A549 (cell line): ENCODE results near the gene NOL9. TPM values are rescaled to one million over a fixed set of nuclear protein-coding genes. Genes with fewer than 3 reads are reported as not detected.

Source experiments
- ATAC-seq, 2 experiments: fragments of 200-7000 bp in 1 of 2; fragments of >200 bp in 1 of 2; cut with Nextera tagmentation in 1 of 2; cut with Tn5 transposase in 1 of 2; 3 replicates each; pipeline versions ENCODE4 v1.8.0 to v1.9.1; 2018 to 2020; ENCODE audit warnings: mild to moderate bottlenecking in 1 of 2, moderate library complexity in 1 of 2
- CTCF ChIA-PET: fragments of 300-600 bp; sonication (Branson Sonifier 250); formaldehyde crosslinking; extraction: SDS; loops from one replicate; lab custom pipeline; 2021; ENCODE audit warnings: antibody characterized with exemption, inconsistent platforms; lab: Yijun Ruan, JAX
- POLR2A ChIA-PET: fragments of 350-600 bp; formaldehyde crosslinking; extraction: SDS; loops from one replicate; lab custom pipeline; 2021; ENCODE audit warnings: antibody characterized with exemption, inconsistent platforms; lab: Yijun Ruan, JAX
- DNase-seq, 2 experiments: peaks; one replicate each; pipeline versions ENCODE4 v3.0.0 to v3.0.0-alpha.2; 2011 to 2016; ENCODE audit warnings: low read depth in 1 of 2, low spot score in 1 of 2
- FAIRE-seq: peaks from 2 replicates; lab custom pipeline; 2011; peaks lifted over from hg19 to GRCh38; lab: Jason Lieb, UNC
- H3K27ac ChIP-seq, 2 experiments: fragments of >200 bp; sonication (Bioruptor Twin); formaldehyde crosslinking; 3 replicates each; pipeline ENCODE4 v1.5.1; 2016 to 2017
- H3K4me1 ChIP-seq: fragments of >200 bp; sonication (Bioruptor Twin); formaldehyde crosslinking; 3 replicates; pipeline ENCODE4 v1.6.1; 2016
- H3K4me2 ChIP-seq: fragments of >200 bp; sonication (Bioruptor Twin); formaldehyde crosslinking; 3 replicates; pipeline ENCODE4 v1.6.1; 2016
- H3K4me3 ChIP-seq: fragments of >200 bp; sonication (Bioruptor Twin); formaldehyde crosslinking; 3 replicates; pipeline ENCODE4 v1.5.1; 2016
- H3K9me3 ChIP-seq: fragments of >200 bp; sonication (Bioruptor Twin); formaldehyde crosslinking; 3 replicates; pipeline ENCODE4 v1.6.1; 2016
- BHLHE40 ChIP-seq: IDR thresholded peaks from 2 replicates; pipeline ENCODE4 v1.6.1; 2012; ENCODE audit warnings: low read depth, low read length, inconsistent platforms
- CBX2 ChIP-seq: fragments of 200-600 bp; sonication (generic); IDR thresholded peaks from 2 replicates; pipeline ENCODE4 v1.6.1; 2016; ENCODE audit warnings: low read depth, mild to moderate bottlenecking, borderline replicate concordance
- CEBPB ChIP-seq, 2 experiments: fragments of >200 bp in 1 of 2; sonication (Bioruptor Twin) in 1 of 2; formaldehyde crosslinking in 1 of 2; IDR thresholded peaks; 2 replicates each; pipeline ENCODE4 v1.6.1; 2012 to 2016
- EHF ChIP-seq: fragments of 250-450 bp; sonication (Bioruptor Pico); IDR thresholded peaks from 2 replicates; pipeline ENCODE4 v1.5.0; 2020; ENCODE audit warnings: mild to moderate bottlenecking
- EHMT2 ChIP-seq: fragments of 200-600 bp; sonication (generic); IDR thresholded peaks from 2 replicates; pipeline ENCODE4 v1.6.1; 2016; ENCODE audit warnings: antibody characterized with exemption, low read depth, mild to moderate bottlenecking, moderate library complexity
- ESRRA ChIP-seq: fragments of 150-350 bp; IDR thresholded peaks from 2 replicates; pipeline ENCODE4 v1.6.1; 2014; ENCODE audit warnings: mild to moderate bottlenecking, low read length, borderline replicate concordance
- FOSB ChIP-seq: fragments of 250-450 bp; sonication (Bioruptor Pico); IDR thresholded peaks from 2 replicates; pipeline ENCODE4 v1.5.0; 2020; ENCODE audit warnings: mild to moderate bottlenecking, moderate library complexity
- HEYL ChIP-seq: fragments of 250-450 bp; sonication (Bioruptor Pico); IDR thresholded peaks from 2 replicates; pipeline ENCODE4 v1.8.0; 2021; ENCODE audit warnings: mild to moderate bottlenecking, moderate library complexity
- HOXA7 ChIP-seq: fragments of 250-450 bp; sonication (Bioruptor Pico); IDR thresholded peaks from 2 replicates; pipeline ENCODE4 v1.5.0; 2020; ENCODE audit warnings: mild to moderate bottlenecking, moderate library complexity
- HOXB5 ChIP-seq: fragments of 250-450 bp; sonication (Bioruptor Pico); IDR thresholded peaks from 2 replicates; pipeline ENCODE4 v1.5.0; 2020; ENCODE audit warnings: mild to moderate bottlenecking, moderate library complexity
- JUN ChIP-seq, 2 experiments: fragments of >200 bp; sonication (Bioruptor Twin); formaldehyde crosslinking; IDR thresholded peaks; 2 replicates in 1 of 2; 3 replicates in 1 of 2; pipeline ENCODE4 v1.6.1; 2016 to 2017
- KDM1A ChIP-seq: fragments of 200-600 bp; sonication (generic); IDR thresholded peaks from 2 replicates; pipeline ENCODE4 v1.6.1; 2016; ENCODE audit warnings: low read depth, mild to moderate bottlenecking
- MAX ChIP-seq: IDR thresholded peaks from 2 replicates; pipeline ENCODE4 v1.6.1; 2012
- NFE2L2 ChIP-seq: fragments of 150-350 bp; conservative IDR thresholded peaks from 2 replicates; pipeline ENCODE4 v1.6.1; 2014; ENCODE audit warnings: low read length
- NR3C1 ChIP-seq: fragments of >200 bp; sonication (Bioruptor Twin); formaldehyde crosslinking; IDR thresholded peaks from 3 replicates; pipeline ENCODE4 v1.6.1; 2017
- POLR2A ChIP-seq: IDR thresholded peaks from 2 replicates; pipeline ENCODE4 v1.6.1; 2012; ENCODE audit warnings: mild to moderate bottlenecking, low read length
- RARB ChIP-seq: fragments of 250-450 bp; sonication (Bioruptor Pico); IDR thresholded peaks from 2 replicates; pipeline ENCODE4 v1.8.0; 2021; ENCODE audit warnings: mild to moderate bottlenecking, moderate library complexity
- REST ChIP-seq: fragments of 200-600 bp; sonication (generic); IDR thresholded peaks from 2 replicates; pipeline ENCODE4 v1.6.1; 2016; ENCODE audit warnings: antibody characterized with exemption, mild to moderate bottlenecking, moderate library complexity
- RFX5 ChIP-seq: fragments of 450-650 bp; IDR thresholded peaks from 2 replicates; pipeline ENCODE4 v1.7.1; 2014; ENCODE audit warnings: antibody characterized with exemption, mild to moderate bottlenecking, moderate library complexity
- SREBF2 ChIP-seq: fragments of 450-650 bp; IDR thresholded peaks from 2 replicates; pipeline ENCODE4 v1.6.1; 2014; ENCODE audit warnings: mild to moderate bottlenecking, moderate library complexity
- TP53 ChIP-seq: fragments of 250-450 bp; sonication (Bioruptor Pico); IDR thresholded peaks from 2 replicates; pipeline ENCODE4 v1.5.0; 2021; ENCODE audit warnings: mild to moderate bottlenecking, moderate library complexity
- ZC3H11A ChIP-seq: fragments of 450-650 bp; IDR thresholded peaks from 2 replicates; pipeline ENCODE4 v1.6.1; 2014; ENCODE audit warnings: antibody characterized with exemption, mild to moderate bottlenecking
- ZNF302 ChIP-seq: fragments of 250-450 bp; sonication (Bioruptor Pico); IDR thresholded peaks from 2 replicates; pipeline ENCODE4 v1.9.0; 2021; ENCODE audit warnings: inconsistent platforms, mild to moderate bottlenecking, moderate library complexity
- WGBS: methylation state at CpG from one replicate; pipeline ENCODE4 v1.1.6; 2017; ENCODE audit errors: missing lambda C conversion rate; 5-methylcytosine and 5-hydroxymethylcytosine counted together
- polyA plus RNA-seq, 4 experiments: library from polyadenylated mRNA; depleted of rRNA in 3 of 4; stranded (reverse); fragments of >200 nt; fragmentation: RNase III in 1 of 4; extraction: RNeasy Plus Mini Kit Qiagen cat#74134 plus additional on column Dnase treatment in 1 of 4; gene quantifications; 2 replicates in 3 of 4; 3 replicates in 1 of 4; pipeline ENCODE4 v1.2.3, GENCODE V29; 2011 to 2017
- TF ChIP-seq, protein P1 (sequence below): IDR thresholded peaks from 2 replicates; pipeline ENCODE4 v1.6.1; 2012; ENCODE audit warnings: low read depth, borderline replicate concordance
- TF ChIP-seq, protein P2 (sequence below): fragments of >200 bp; sonication (Bioruptor Twin); formaldehyde crosslinking; IDR thresholded peaks from 3 replicates; pipeline ENCODE4 v1.6.1; 2016
- TF ChIP-seq, protein P3 (sequence below): fragments of 150-350 bp; IDR thresholded peaks from 2 replicates; pipeline ENCODE4 v1.6.1; 2014; ENCODE audit warnings: low read depth, mild to moderate bottlenecking, low read length
- TF ChIP-seq, protein P4 (sequence below): fragments of 250-450 bp; sonication (Bioruptor Pico); IDR thresholded peaks from 2 replicates; pipeline ENCODE4 v1.5.0; 2021; ENCODE audit warnings: mild to moderate bottlenecking, moderate library complexity, borderline replicate concordance

Gene NOL9
- polyA plus RNA-seq, 2 of the 4 experiments (the other 2 are of a cell fraction), result 4.4 to 19.3 TPM

- ChIA-PET POLR2A (no interaction called here), CTCF (interaction anchor here (0.9 to 2.3 kb wide), 2 partner anchors 25 to 38 kb away, joined by 4 to 14 read pairs; partner anchors contain the start of genes NOL9 and TAS1R1)
- WGBS, result 91% methylated on average over 7 of the region's 7 CpGs
- H3K4me1 ChIP-seq, result no peaks in the 10 kb centered on the region
- no peak overlapping the region for H3K4me3 ChIP-seq
- no peak for DNase-seq
- no peak for ATAC-seq
- H3K4me2 ChIP-seq, result no peak overlapping the region
- FAIRE-seq, result no peak
- no peak overlapping the region for H3K27ac ChIP-seq
- no peak for TF ChIP-seq HEYL
- TF ChIP-seq NR3C1, result no peak
- no peak for TF ChIP-seq CEBPB (IDR thresholded peaks at IDR 0.05)
- TF ChIP-seq ZC3H11A, result no peak
- no peak for TF ChIP-seq RFX5
- no peak for TF ChIP-seq TP53 (CRISPR knock-in tag)
- TF ChIP-seq, protein P1, sequence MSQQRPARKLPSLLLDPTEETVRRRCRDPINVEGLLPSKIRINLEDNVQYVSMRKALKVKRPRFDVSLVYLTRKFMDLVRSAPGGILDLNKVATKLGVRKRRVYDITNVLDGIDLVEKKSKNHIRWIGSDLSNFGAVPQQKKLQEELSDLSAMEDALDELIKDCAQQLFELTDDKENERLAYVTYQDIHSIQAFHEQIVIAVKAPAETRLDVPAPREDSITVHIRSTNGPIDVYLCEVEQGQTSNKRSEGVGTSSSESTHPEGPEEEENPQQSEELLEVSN, result no peak
- TF ChIP-seq EHMT2, result no peak
- no peak for TF ChIP-seq MAX
- TF ChIP-seq, protein P2, sequence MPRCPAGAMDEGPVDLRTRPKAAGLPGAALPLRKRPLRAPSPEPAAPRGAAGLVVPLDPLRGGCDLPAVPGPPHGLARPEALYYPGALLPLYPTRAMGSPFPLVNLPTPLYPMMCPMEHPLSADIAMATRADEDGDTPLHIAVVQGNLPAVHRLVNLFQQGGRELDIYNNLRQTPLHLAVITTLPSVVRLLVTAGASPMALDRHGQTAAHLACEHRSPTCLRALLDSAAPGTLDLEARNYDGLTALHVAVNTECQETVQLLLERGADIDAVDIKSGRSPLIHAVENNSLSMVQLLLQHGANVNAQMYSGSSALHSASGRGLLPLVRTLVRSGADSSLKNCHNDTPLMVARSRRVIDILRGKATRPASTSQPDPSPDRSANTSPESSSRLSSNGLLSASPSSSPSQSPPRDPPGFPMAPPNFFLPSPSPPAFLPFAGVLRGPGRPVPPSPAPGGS, result no peak
- no peak for TF ChIP-seq RARB (CRISPR knock-in tag)
- H3K9me3 ChIP-seq, result no peaks in the 10 kb centered on the region
These were observed 25.8 kb downstream of the NOL9 start for GRCh38 chr1:6528492-6528891.

- no peaks in the 10 kb centered on the region for H3K9me3 ChIP-seq
- no peak for TF ChIP-seq NFE2L2
- no peak for TF ChIP-seq ESRRA
- TF ChIP-seq SREBF2, result no peak
- no peak for TF ChIP-seq HOXB5 (CRISPR knock-in tag)
- no peak for TF ChIP-seq HEYL
- no peak for TF ChIP-seq CEBPB (IDR thresholded peaks at IDR 0.05)
- no peak for TF ChIP-seq JUN (IDR thresholded peaks at IDR 0.05)
- TF ChIP-seq FOSB (CRISPR knock-in tag), result no peak
- TF ChIP-seq EHF (CRISPR knock-in tag), result no peak
- TF ChIP-seq ZNF302 (CRISPR knock-in tag), result no peak
- TF ChIP-seq REST, result no peak
- TF ChIP-seq KDM1A, result no peak
- TF ChIP-seq HOXA7, result no peak
- no peak for TF ChIP-seq CBX2
- no peak for TF ChIP-seq BHLHE40
- TF ChIP-seq RFX5, result no peak
- TF ChIP-seq POLR2A, result no peak
- TF ChIP-seq, protein P3, sequence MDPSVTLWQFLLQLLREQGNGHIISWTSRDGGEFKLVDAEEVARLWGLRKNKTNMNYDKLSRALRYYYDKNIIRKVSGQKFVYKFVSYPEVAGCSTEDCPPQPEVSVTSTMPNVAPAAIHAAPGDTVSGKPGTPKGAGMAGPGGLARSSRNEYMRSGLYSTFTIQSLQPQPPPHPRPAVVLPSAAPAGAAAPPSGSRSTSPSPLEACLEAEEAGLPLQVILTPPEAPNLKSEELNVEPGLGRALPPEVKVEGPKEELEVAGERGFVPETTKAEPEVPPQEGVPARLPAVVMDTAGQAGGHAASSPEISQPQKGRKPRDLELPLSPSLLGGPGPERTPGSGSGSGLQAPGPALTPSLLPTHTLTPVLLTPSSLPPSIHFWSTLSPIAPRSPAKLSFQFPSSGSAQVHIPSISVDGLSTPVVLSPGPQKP, result no peak
- TF ChIP-seq, protein P4, sequence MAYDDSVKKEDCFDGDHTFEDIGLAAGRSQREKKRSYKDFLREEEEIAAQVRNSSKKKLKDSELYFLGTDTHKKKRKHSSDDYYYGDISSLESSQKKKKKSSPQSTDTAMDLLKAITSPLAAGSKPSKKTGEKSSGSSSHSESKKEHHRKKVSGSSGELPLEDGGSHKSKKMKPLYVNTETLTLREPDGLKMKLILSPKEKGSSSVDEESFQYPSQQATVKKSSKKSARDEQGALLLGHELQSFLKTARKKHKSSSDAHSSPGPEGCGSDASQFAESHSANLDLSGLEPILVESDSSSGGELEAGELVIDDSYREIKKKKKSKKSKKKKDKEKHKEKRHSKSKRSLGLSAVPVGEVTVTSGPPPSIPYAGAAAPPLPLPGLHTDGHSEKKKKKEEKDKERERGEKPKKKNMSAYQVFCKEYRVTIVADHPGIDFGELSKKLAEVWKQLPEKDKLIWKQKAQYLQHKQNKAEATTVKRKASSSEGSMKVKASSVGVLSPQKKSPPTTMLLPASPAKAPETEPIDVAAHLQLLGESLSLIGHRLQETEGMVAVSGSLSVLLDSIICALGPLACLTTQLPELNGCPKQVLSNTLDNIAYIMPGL (CRISPR knock-in tag), result no peak
- WGBS, result 83% methylated on average over 7 of the region's 11 CpGs
- no peak overlapping the region for H3K4me2 ChIP-seq
- no peak overlapping the region for H3K27ac ChIP-seq
- H3K4me1 ChIP-seq, result no peaks in the 10 kb centered on the region
- FAIRE-seq, result no peak
- no peak for DNase-seq
- POLR2A ChIA-PET, result no interaction called here
- H3K4me3 ChIP-seq, result no peak overlapping the region
- no peak for ATAC-seq
- CTCF ChIA-PET, result interaction anchor here (1.4 kb wide), 1 partner anchor 13 kb away, joined by 4 read pairs; no protein-coding TSS in a partner anchor
These were observed 28.0 kb downstream of the NOL9 start for GRCh38 chr1:6526316-6526715.
